Stimulated activated CD4-positive, alpha-beta T cell treated with anti-CD3 and anti-CD28 coated beads, Interleukin-1b, Interleukin-23, amount 100 ng/mL, for 1 hour (primary cell): ENCODE data around the gene ADH1C.
"Not testable (repeated sequence)": the region's sequence is repeated elsewhere in the genome, so short reads cannot be mapped to it uniquely, and the experiment has no call there.

Experiments
- DNase-seq, 2 donors: peaks; one replicate each; pipeline ENCODE4 v3.0.0-alpha.2; 2020; ENCODE audit warnings: low read depth in 2 of 2

Gene ADH1C

DNA sequence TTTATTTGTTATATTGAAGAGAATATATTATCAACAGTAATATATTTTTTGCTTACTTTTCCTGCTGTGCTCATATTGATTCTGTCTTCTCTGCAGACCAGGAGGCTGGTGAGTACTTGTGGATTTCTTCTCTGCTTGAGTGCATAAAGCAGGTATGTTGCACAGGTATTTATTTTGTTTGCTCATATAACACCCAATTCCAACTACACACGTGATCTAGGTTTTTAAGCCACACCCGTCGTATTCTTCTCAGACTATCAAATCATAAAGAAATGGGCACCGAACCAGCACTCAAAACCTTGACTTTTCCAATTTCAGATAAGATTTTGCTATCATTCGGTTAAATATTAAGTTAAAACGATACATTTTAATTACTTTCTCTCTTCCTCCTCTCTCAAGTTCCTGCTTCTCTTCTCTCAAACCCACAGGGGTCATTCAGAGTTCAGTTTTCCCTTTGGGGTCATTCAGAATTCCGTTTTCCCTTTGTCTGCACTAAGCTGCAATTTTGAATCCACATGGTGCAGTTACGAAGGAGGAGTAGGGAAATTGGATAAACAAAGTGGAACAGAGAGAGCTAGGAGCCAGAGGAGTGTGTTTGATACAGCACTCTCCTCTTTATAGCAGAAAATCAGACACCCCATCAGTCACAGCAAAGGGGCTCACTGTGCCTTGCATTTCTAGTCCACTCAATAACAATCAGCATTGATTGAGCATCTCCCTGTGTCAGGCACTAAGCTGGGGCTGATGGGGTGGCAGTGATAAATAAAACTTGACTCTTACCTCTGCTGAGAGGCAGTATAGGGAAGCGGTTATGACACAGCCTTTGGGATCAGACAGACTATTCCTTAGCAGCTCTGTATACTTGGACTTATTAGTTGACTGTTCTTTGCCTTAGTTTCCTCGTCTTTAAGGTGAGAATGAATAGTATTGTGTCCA, at the start of gene ADH1C:
TSS of gene ADH1C (minus strand) at position 145 of the 936 bp plus-strand sequence. CDS start at position 74, 71 bp downstream.
- DNase-seq: no peak

DNA sequence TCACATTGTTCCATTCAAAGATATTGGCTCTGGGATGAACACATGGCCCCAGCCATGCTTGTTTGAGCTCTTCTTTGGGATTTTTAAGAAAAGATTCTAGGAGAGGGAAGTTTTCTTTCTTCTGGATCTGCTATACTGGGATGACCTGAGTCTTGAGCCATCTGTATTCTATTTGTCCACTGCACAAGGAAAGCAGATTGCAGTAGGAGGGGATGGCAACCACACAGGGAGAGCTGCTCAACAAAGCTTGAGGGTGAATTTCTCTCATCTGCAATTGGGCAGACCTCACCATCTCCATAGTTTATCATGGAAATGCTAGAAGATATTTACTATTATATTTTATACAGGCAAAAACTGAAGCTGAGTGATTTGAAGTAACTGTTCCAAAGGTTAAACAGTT, 48.3 kb upstream of the ADH1C start:
- no peak for DNase-seq

DNA sequence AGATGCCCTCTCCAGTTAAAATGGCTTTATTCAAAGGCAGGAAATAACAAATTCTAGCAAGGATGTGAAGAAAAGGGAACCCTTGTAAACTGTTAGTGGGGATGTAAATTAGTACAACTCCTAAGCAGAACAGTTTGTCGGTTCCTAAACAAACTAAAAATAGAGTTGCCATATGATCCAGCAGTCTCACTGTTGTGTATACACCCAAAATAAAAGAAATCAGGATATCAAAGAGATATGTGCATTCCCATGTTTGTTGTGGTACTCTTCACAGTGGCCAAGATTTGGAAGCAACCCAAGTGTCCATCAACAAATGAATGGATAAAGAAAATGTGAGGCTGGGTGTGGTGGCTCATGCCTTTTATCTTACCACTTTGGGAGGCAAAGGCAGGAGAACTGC, 46.5 kb upstream of the ADH1C start:
- DNase-seq: no peak

DNA sequence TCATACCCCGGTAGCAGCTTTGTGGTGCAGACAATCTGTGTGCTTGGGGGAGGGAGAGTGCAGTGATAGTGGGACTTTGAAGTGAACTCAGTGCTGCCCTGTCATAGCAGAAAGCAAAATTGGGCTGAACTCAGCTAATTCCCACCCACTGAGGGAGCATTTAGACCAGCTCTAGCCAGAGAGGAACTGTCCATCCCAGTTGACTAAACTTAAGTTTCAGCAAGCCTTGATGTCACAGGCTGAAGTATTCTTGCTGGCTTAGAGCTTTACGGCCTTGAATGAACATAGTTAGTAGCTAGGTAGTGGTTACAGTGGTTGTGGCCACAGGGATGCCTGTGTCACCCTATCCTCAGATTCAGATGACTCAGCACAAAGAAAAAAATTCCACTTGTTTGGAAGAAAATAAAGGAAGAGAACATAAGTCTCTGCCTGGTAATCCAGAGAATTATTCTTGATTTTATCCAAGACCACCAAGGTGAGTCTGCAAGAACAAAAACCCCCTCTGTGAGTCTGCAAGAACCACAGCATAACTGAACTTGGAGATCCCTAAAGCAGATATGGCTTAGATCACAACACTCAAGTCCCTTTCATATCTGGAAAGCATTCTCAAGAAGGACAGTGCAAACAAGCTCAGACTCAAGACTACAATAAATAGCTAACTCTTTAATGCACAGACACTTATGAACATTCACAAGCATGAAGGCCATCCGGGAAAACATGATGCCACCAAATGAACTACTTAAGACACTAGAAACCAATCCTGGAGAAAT, 43.2 kb upstream of the ADH1C start:
- DNase-seq: no peak

DNA sequence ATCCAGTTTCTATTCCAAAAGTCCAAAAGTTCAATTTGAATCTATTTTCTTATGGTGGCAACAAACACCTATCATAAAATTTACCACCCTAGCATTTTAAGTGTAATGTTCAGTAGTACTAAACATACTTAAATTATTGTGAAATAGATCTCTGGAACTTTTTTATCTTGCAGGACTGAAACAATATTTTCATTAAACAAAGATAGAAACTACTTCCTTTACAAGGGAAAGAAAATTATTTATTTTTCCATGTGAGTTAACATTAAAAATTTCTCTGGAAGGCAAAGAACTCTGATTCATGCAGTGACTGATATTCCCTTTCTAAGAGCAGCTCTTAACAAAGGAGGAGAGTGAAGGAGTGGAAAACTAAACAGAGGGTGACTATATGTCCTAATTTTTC, 42.4 kb upstream of the ADH1C start:
- DNase-seq: no peak

DNA sequence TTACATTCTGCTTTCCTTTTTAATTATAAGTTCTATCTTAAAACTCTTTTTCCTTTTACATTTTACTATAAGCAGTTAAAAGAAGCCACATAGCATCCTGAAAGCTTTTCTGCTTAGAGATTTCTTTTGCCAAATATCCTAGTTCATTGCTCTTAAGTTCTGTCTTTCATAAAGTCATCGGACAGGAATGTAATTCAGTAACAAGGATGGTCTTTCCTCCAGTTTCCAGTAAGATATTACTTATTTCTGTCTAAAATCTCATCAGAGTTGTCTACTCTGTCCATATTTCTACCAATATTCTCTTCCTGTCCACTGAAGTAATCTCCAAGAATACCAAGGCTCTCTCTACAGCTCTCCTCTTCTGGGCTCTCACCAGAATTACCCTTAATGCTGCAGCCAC, 37.5 kb upstream of the ADH1C start:
- DNase-seq: no peak

DNA sequence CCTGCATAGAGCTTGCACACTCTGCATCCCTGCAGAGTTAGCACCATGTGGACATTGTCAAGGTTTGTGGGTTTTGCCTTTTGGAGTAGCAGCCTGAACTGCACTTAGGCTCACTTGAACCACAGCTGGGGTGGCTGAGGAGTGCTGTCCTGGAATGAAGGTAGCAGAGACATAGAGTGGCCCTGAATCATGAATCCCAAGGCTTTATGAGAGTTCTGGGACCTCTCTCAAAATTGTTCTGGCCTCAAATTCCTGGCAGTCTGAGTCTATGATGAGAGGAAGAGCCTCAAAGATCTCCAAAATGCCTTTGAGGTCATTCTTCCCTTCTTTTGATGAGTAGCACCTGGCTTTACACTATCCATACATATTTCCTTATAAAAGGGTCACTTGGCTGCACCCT, 37.1 kb upstream of the ADH1C start:
- no peak for DNase-seq

DNA sequence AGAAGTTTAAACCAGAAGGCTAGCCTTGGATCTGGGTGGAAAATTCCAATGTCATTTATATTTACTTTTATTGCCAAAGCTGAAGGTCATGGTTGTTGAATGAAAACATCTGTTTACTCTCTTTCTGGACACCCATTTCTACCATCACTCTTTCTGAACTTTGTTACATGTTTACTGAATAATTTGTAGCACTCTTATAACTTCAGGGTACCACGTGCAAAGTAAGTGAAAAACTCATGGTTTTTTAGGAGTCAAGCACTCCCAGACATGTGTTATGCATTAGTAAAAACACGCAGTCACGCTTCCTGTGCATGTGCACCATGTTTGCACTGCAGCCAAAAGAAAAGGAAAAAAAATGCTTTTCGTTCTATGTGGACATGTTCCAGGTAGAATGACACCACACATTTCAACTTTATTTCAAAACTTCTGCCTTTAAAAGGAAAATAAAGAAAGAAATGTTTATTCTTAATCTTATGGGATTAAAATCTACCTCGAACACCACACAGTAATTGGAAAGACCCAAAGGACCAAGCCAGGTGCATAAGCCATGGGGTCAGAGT, 31.4 kb upstream of the ADH1C start:
- no peak for DNase-seq

DNA sequence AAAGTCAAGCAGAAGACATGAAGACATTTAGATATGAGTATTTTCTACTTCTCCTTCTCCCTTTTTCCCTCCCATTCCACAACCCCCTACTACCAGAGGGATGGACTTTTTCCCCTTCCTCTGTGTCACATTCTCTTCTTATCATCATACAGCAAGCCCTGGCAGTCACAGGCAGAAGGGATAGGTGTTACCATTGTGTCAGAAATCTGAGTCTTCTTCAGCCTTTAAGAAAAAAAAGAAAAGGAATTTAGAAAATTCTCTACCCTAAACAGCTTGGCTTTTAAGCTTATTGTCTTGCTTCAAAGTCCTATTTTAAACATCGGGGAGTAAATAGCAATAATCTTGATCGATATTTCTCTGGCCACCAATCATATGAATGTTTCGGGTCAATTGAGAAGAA, 30.9 kb upstream of the ADH1C start:
- no peak for DNase-seq

DNA sequence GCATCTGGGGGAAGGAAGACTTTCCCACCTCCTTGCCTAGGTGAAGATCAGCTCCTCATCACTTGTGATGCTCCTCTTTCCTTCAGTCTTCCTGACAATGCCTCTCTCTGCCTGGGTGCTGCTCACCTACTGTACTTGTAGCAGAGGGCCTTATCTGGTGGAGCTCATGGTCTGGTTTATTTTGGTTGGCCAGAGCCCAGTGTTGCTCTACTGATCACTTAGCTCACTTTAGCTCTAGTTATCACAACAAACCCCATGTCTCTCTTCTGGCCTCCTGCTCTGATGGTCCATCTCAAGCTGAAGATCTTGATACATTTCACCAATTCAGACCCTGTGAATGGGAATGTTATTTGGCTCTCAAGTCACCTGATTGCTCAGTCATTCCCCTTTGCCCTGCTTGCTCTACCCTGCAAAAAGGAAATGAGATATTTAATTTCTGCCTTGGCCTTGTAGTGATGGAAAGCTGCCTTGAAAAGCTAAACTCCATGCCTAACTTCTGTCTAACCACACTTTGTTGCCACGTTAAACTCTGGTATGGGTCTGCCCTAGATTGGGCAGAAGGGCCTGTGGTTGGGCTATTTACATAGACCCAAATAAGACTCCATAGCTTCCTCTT, 30.3 kb upstream of the ADH1C start:
- DNase-seq: no peak

DNA sequence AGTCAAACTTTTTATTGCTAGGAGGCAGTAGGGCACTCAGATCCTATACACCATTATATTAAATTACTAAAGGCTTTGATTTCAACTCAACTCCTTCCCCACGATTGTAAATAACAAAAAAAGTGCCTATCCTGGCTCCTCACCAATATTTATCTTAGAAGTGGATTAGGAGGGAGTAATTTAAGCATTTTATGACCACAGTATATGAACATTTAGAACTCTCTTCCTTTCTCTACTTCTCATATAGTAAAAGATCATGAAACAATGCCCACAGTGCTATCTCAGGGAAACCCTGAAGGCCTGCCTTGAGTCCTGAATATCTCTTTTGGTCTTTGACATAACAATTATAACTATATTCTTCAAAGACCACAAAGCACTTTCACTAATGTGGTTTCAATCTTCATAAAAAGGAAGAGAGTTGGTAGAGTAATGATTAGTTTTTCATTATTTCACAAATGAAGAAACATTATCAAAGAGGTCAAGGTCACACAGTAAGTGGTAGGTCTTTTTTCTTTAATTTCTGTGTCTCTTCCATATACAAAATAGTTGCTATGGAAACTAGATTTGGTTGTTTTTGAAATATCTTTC, 29.1 kb upstream of the ADH1C start:
- DNase-seq: no peak

DNA sequence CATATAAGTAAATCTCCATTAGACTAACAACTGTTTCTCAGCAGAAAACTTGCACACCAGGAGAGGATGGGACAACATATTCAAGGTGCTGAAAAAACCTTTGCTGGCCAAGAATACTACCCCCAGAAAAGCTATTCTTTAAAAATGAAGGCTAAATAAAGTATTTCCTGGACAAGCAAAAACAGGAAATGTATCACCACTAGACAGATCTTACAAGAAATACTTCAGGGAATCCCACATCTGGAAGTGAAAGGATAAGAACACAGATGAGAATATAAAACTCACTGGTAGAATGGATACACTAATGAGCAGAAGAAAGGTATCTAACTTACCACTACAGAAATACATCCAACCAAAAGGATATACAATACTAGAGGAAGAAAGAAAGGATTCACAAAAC, 27.0 kb upstream of the ADH1C start:
- no peak for DNase-seq

DNA sequence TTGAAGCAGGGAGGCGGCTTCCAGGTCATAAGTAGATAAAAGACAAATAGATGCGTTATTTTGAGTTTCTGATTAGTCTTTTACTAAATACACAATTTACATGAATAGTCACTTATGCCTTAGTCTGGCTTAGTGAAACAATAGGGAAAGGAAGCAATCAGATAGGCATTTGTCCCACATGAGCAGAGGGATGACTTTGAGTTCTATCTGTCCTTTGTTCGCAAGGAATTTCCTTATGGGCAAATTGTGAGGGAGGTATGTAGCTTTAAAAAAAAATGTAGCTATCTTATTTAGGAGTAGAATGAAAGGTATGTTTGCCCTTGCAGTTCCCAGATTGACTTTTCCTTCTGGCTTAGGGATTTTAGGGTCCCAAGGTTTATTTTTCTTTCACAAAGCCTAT, 26.3 kb upstream of the ADH1C start:
- no peak for DNase-seq

DNA sequence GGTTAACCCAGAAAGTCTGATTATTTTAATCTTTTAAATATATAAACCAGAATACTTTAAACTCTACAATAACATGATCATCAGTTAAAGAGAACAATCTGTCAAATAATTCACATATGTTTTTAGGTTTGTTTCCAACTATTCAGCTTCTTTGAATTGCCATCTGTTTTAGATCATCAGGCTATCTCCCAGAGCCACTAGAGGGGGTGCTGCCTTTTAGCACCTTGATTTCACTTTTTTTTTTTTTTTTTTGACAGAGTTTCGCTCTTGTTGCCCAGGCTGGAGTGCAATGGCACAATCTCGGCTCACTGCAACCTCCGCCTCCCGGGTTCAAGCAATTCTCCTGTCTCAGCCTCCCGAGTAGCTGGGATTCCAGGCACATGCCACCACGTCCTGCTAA, 24.8 kb upstream of the ADH1C start:
- not testable (repeated sequence) for DNase-seq

DNA sequence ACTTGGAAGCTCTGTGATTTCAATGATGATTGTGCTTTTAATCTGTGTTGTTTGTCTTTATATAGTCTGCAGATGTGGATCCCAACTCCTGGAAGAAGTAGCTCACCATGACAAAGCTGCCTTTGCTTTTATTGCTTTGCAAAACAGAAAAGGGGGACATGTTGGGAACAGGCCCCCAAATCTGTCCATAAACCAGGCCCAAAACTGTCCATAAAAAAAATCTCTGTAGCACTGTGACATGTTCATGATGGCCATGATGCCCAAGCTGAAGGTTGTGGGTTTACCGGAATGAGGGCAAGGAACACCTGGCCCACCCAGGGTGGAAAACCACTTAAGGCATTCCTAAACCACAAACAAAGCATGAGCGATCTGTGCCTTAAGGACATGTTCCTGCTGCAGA, 19.9 kb upstream of the ADH1C start:
- DNase-seq: not testable (repeated sequence)

DNA sequence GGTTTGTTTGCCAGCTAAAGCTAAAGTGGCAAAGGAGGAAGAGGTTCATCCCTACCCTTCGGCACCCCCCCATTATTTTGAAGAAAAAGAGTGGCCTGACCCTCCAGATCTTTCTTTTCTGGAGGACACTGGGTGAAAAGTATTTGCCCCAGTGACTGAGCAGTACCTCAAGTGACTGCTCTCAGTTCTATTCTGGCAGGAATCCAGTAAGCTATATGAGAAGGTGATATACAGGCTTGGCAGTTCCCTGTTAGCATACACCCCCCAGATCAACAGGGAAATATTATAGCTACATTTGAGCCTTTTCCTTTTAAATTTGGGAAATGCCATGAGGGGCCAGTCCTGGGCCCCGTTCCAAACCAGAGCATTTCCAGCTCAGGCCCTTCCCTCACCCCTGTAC, 15.3 kb upstream of the ADH1C start:
- not testable (repeated sequence) for DNase-seq

DNA sequence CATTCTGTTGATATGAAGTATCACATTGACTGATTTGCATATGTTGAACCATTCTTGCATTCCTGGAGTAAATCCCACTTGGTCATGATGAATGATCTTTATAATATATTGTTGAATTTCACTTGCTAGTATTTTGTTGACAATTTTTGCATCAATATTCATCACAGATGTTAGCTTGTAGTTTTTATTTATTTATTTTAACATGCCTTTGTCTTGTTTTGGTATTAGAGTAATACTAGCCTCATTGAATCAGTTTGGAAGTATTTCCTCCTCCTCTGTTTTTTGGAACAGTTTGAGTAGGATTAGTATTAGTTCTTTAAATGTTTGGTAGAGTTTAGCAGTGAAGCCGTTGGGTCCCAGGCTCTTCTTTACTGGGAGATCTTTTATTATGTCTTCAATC, 13.9 kb upstream of the ADH1C start:
- no peak for DNase-seq

DNA sequence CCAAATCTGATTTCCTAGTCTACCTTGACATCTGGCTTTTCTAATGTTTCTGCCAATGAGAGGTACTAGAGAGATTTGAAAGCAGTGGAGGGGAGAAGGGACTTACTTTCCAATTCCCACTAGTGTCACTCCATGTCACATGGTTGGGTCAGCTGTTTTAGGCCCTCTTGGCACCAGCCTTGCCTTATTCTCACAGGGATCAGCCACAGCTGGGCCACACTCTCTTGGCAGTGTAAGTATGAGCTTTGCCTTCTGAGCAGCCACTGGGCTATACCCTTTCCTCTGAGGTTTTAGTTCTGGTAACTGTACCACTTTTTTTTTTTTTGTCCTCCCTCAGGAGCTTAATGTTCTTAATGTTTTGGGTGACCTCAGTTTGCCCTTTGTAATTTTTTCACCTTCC, 10.2 kb upstream of the ADH1C start:
- DNase-seq: no peak

DNA sequence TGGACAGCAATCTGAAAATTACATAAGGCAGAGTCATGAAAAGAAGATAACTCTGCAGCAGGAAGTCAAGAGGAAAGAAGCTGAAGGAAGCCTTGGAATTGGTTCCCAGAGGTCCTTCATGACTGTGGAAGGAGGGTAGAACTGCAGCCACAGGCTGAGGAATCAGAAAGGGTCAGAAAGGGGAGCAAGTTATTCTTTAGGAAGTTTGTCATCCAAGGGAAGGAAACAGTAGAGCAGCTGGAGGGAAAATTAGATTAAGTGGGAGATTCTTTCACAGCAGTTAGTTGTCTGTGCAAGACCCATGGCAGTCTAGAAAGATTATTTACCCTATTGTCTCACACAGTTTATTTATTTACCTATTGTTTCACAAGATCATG, 9.3 kb upstream of the ADH1C start:
- DNase-seq: no peak

DNA sequence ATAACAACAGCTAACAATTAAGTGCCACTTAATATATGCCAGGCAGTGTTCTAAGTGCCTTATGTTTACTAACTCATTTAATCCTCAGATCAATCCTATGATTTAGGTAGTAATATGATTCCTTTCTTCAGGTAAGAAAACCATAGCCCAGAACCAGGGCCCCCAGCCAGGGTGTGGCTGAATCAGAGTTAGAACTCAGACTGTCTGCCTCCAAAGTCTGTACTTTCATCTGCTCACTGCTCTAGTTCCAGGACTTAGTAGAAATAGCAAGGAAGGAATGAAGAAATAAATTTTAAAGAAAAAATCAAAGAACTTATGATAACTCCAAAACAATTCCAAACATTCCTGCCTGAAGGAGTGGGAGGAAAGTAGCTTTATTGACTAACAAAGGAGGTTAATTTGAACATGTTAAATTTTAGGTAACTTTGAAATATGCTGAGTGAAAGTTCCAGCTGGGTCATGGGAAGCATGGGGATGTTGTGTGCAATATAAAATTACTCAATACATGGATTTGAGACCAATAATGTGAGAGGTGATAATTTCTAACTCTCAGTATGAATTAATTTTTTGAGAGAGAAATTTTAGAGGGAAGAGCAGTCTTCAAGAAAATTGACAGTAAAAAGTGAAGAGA, 8.8 kb upstream of the ADH1C start:
- no peak for DNase-seq

DNA sequence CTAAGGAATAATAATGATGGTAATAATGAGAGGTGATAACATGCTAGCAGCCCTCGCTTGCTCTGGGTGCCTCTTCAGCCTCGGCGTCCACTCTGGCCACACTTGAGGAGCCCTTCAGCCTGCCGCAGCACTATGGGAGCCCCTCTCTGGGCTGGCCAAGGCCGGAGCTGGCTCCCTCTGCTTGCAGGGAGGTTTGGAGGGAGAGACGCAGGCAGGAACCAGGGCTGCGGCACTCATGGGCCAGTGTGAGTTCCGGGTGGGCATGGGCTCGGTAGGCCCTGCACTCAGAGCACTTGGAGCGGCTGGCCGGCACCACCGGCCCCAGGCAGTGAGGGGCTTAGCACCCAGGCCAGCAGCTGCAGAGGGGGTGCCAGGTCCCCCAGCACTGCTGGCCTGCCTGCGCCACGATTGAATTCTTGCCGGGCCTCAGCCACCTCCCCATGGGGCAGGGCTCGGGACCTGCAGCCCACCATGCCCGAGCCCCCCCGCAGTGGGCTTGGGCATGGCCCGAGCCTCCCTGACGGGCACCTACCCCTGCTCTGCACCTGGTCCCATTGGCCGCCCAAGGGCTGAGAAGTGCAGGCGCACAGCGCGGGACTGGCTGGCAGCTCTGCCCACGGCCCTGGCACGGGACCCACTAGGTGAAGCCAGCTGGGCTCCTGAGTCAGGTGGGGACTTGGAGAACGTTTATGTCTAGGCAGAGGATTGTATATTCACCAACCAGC, 7.1 kb upstream of the ADH1C start:
- DNase-seq: no peak
